B cell (primary cell): ENCODE results near the gene EZH2.

ENCODE experiments used
- EZH2 ChIP-seq: IDR thresholded peaks from 2 replicates; pipeline ENCODE4 v1.6.1; 2012; ENCODE audit warnings: borderline replicate concordance, low read depth, mild to moderate bottlenecking, moderate library complexity, low read length; ENCODE audit not compliant: insufficient read depth, poor library complexity, severe bottlenecking
- TF ChIP-seq, protein P1 (sequence below): fragments of 200-600 bp; IDR thresholded peaks from one replicate; pipeline ENCODE4 v1.8.0; 2022; ENCODE audit warnings: antibody characterized with exemption, mild to moderate bottlenecking

DNA sequence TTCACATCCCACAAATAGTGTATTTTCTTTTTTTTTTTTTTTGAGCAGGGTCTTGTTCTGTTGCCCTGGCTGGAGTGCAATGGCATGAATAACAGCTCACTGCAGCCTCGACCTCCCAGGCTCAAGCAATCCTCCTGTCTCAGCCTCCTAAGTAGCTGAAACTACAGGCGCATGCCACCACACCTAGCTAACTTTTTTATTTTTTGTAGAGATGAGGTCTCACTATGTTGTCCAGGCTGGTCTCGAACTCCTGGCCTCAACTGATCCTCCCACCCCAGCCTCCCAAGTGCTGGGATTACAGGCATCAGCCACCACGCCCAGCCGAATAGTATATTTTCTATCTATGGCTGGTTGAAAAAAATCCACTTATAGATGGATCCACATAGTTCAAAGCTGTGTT lies 12.5 kb downstream of the EZH2 start:
- TF ChIP-seq, protein P1, sequence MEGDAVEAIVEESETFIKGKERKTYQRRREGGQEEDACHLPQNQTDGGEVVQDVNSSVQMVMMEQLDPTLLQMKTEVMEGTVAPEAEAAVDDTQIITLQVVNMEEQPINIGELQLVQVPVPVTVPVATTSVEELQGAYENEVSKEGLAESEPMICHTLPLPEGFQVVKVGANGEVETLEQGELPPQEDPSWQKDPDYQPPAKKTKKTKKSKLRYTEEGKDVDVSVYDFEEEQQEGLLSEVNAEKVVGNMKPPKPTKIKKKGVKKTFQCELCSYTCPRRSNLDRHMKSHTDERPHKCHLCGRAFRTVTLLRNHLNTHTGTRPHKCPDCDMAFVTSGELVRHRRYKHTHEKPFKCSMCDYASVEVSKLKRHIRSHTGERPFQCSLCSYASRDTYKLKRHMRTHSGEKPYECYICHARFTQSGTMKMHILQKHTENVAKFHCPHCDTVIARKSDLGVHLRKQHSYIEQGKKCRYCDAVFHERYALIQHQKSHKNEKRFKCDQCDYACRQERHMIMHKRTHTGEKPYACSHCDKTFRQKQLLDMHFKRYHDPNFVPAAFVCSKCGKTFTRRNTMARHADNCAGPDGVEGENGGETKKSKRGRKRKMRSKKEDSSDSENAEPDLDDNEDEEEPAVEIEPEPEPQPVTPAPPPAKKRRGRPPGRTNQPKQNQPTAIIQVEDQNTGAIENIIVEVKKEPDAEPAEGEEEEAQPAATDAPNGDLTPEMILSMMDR, result no peak
- no peak for TF ChIP-seq EZH2
